Stimulated activated CD8-positive, alpha-beta memory T cell treated with anti-CD3 and anti-CD28 coated beads, Interleukin-4, amount 100 ng/mL, for 24 hours (primary cell): ENCODE data around the gene LRRC4C.

Source experiments
- DNase-seq: peaks from one replicate; pipeline ENCODE4 v3.0.0-alpha.2; 2020; ENCODE audit warnings: low read depth

Gene LRRC4C

DNA sequence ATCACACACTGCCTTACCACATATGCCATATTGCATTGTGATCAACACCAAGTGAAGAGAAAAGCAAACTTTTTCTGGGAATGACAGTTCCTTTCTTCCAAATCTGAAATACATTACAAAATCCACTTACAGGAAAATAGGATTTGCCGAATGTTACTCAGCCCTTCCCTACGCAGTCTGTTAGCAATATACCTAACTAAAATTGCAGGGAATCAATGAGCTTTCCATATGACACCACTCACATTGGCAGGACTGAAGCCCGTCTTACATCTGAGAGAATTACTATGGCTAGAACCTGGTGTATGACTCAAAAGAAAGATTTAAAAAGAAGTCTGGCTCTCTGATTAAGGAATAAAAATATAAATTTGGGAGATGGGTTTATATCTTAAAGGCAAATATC, 136.0 kb downstream of the LRRC4C start:
- no peak for DNase-seq

DNA sequence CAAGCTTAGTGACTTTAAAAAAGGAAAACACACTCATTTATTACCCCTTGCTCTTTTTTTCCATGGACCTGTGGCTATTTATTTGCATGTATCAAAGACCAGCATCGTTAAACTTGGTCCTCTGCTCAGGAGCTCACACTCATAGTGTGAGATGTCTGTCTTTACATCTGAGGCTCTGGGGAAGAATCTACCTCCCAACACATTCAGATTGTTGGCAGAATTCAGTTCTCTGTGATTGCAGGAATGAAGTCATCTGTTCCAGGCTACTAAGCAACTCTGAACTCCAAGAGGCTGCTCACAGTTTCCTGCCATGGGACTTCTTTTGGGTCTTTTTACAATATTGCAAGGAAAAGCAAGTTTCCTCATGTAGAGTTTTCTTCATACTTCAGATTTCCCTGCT, 138.8 kb downstream of the LRRC4C start:
- DNase-seq, result no peak

DNA sequence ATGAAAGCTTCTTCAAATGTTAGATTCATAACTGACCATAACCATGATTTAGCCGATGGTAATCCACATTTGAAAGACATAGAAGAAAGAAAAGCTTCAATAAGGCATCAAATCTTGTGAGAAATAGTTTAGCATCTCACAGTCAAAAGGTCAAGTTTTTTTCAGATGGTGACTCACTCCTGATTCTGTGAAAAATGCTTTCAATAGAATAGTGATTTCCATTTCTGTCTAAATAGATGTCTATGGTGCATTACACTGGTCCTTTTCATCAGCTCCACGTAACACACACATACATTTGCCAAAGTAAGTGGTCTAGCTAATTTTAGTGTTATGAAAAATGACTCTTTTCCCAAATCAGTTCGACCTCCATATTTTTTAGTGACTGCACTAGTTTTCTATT, 139.2 kb downstream of the LRRC4C start:
- DNase-seq, result no peak

DNA sequence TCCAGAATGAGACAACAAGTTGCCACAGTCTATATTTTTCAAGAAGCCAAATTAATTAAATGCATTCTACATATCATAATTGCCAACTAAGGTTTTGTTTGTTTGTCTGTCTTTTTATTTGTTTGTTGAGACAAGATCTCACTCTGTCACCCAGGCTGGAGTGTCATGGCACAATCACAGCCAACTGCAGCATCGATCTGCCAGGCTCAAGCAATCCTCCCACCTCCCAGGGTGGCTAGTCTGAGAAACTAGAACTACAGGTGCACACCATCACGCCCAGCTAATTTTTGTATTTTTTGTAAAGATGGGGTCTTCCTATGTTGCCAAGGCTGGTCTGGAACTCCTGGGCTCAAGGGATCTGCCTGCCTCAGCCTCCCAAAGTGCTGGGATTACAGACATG, 140.0 kb downstream of the LRRC4C start:
- no peak for DNase-seq

DNA sequence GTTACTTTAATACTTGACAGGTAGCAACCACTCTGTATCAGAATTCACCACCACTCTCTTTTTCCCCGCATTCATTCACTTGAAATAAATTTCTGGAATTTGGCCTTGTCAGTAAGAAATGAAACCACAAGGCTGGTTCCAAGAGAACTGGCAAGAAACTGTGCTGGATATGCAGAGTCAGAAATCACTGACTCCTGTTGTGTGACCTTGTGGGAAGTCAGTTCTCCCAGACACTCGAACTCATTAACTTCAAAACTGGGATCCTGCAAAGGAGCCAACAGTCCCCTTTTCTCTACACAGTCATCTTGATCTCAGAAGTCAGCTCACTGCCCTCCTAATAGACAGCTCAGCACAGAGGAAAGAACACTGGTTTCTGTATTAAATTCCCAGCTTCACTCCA, 142.7 kb downstream of the LRRC4C start:
- no peak for DNase-seq

DNA sequence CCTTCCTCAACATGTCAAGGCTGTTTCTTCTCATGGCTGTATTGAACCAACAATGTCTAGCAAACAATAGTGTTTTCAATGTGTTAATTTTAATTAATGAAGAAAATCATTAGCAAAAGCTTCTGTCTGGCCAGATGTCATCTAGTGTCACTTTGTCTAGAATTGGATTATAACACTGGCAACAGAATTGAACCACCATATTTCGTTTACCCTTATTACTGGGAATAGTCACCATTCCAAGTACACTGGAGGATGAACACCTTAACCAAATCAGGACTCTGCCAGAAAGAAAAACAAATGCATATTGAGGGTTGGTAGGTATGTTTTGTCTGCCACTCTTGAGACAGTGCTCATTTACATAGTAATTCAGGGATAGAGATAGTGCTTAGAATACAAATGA, 146.2 kb downstream of the LRRC4C start:
- no peak for DNase-seq

DNA sequence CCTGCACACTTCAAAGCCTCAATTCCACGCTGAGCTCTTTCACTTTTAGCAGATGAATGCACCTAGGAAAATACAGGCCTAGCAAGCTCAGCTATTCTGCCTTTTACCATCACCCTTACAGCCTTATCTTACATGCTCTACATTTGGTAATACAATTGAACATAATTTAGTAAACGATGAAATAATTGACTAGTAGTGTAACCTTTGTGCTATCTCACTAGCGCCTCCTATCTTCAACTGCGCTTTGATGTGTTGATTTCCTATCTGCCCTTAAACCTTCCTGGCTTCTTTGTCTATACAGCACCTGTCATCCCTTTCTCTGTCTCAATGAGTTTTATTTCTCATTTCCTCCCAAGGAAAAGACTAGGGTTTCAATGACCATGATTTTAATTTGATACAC, 149.7 kb downstream of the LRRC4C start:
- no peak for DNase-seq

DNA sequence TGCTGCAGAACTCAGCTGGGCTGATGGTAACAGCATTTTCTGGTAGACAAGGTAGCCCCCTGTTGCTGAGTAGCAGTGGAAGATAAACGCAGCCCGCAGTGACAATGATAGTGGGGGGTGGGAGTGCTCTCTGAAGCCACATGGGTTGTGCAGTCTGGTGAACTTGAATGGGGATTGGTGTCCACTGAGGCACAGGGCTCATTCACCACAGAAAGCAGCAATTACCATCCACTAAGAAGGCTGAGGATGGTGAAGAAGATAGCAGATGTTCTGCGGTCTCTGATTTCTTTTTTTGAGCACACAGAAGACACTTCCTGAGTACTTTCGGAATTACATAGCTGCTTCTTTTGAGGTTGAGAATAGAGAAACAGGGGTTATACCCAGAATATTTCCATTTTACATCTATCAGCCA, 150.3 kb downstream of the LRRC4C start:
- no peak for DNase-seq

DNA sequence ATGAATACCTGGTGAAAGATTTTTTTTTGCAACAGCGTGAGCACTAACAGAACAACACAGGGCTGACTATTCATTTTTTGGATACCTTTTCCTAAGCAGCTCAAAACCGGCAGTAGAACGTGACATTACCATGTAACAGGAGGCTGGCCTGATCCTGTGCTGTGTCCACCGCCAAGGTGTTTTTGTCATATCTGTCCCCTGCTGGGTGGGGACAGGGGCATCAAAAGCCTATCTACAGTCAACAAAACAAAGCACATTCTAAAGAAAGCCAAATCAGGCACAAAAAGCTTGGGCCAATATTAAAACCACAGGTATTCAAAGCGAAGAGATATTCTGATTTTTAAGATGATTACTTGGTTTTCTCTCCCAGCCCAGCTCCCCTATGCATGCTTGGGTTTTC, 151.2 kb downstream of the LRRC4C start:
- DNase-seq, result no peak

DNA sequence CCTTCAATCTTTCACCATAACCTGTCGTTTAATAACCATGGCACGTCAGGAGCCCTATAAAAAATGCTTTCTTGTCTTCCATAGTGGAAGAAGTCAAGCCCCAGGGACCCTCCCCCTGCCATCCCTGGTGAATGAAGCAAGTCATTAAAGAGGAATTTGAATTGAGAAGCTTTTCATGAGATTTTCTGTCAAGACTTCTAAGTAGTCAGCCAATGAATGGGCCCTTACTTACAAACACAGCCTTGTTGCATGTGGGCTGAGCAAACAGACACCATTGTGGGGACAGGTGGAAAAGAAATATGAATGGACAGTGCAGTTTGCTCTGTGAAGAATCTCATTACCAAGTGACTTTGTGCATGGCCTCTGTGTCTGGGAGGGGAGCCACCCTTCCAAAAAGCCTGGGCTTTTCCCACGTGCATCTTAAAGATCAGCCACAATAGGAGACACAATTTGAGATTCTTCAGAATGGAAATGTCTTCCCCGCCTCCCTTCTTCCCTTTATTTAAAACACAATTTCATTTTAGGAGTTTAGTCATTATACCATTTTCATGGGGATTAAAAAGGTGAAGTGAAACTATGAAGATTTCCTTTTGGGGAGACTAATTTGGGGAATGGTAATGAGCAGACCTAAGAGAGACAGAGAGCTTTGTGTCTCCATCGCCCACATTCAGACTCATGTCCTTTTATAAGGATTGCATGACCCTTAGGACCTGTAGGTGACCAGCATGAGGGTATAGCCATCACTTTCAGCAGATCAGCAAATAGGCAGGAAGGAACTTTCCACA, 152.0 kb downstream of the LRRC4C start:
- DNase-seq, result no peak

DNA sequence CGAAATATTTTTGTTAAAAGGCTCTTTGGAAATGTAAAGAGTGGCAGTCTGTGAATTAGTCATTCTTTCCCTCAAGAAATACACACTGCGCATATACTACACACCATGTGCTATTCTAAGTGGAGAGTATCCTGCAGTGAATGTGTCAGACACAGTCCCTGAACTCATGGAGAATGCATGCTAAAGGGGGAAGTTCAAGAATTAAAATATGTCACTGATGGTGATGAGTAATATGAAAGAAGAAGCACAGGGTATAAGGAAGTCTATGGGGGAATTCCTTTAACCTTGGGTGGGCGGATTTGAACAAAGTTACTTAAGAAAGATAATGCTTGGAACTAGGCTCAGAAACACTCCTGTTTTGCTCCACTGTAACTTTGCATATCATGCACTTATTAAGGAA, 153.0 kb downstream of the LRRC4C start:
- DNase-seq, result no peak

DNA sequence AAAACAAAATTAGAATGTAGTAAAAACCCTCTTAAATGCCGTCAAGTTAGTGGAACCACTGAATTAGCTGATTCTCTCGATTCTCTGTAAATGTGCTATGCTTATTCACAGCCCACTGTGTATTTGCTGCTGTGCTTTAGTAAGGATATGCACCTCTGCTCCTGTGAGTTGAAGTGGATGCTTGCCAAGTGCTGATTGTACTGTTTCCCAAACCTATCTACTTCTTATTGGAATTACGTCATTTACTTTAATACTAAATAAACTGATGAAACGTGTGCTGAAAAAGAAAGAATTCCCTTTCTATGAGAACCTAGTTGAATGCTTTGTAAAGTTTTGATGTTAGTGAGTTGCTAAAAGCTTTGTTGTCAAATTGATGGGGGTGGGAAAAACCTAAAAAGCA, 158.4 kb downstream of the LRRC4C start:
- DNase-seq, result no peak

DNA sequence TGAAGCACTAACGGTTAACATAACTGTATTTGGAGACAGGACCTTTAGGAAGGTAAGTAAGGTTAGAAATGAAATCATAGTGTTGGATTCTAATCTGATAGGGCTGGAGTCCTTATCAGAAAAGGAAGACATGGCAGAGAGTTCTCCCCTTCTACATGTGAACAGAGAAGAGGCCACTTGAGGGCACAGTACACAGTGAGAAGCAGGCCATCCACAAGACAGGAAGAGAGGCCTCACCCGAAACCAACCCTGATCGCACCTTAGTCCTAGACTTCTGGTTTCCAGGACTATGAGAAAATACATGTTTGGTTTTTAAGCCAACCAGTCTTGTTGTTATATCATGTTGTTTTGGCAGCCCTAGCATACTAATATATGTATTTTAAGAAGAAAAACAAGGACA, 170.0 kb downstream of the LRRC4C start:
- DNase-seq, result no peak

DNA sequence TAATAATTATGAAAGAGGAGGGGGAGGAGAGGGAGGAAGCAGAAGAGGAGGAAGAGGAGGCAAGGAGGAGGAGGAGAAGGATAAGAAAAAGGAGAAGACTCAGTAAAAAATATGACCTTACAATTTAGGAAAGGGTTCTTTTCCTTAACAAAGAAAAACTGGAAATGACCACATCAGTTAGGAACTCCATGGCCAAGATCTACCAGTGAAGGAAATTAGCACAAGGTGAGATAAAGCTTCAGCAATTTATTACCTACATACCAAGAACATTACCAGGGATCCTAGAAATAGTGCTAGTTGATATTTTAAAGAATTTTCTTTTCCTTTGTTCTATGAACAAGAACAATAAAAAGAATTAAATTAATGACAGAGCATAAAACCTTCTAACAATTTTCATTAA, 172.7 kb downstream of the LRRC4C start:
- DNase-seq, result no peak

DNA sequence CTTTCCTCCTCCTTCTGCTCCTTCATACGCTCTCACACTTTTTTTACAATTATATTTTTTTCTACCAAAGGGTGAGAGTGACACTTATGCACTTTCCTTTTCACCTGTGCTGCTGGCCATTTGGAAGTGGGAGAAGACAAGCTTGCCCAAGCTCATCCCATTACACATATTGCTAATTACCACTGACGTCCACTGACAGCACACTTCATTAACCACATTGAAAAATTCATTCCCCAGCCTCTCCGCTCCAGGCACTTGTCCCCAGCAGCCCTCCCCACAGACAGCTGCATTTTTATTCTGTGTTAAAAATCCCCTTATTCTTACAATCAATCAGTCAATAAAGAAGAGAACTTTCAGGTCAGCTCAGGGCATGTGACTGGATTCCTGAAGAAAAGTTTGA, 175.1 kb downstream of the LRRC4C start:
- no peak for DNase-seq

DNA sequence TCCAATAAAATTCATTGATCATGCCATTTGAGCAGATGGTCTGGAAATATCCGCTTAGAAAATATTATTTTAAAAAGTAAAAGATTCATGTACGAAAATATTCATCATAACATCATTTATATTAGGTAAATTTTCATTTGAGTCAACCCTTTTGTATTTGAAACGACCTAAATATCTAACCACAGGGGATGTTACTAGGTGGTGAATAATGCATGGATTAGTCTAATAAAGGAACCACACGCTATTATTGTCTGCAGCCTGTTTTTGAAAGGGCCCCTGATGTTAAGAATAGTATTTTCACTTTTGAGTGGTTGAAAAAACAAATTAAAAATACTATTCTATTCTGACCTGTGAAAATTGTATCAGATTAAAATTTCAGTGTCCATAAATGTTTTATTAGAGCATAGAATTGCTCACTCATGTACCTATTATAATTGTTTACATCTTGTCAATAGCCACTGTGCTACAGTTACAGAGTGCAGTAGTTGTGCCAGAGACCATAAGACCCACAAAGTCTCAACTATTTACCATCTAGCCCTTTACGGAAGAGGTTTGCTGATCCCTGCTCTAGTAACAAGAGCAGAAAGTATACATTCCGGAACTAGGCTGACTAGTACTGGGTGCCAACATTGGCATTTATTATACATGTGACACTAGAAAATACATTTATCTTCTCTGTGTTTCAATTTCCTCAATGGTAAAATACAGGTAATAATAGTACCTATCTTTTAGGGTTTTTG, 176.1 kb downstream of the LRRC4C start:
- DNase-seq, result no peak

DNA sequence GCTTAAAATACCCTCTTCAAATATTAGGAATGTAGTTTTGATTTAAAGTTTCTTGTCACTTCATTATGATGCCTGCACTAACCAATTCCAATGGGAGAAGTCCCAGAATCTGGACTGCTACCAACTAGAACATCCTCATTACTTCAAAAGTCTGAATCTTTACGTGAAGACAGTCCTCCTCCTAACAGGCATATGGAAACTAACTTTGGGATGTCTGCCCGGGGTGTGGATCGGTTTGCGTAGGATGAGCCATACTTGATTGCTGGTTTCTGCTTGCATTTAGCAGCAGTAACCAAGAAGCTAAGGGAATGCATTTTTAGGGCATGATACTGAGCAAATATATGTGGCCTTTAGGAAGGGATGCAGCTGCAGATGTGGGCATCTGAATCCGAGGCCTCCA, 177.1 kb downstream of the LRRC4C start:
- no peak for DNase-seq

DNA sequence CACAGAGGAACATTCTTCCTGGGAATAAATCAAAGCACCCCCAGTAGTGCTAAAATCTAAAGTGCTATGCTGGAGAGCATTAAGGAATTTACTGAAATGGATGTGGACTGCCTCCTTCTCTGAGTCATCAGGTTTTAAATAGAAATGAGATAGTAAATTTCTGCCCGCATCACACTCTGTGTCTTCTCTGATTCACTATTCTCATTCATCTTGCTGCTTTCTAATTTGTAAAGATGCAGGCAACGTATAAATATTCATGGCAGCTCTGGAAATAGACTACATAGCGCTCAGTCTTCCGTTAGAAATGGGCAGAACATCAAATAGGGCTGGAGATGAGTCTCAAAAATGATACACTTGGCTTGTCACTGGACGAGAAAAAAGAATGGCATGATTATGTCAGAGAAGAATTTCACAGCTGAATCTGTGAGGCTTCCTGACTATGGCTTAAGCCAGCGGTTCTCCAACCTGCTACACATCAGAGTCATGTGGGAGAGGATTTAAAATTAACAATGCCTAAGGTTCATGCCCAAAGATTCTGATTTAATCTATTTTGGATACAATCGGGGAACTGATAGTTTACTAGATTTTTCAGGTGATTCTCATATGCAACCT, 178.2 kb downstream of the LRRC4C start:
- DNase-seq, result no peak

DNA sequence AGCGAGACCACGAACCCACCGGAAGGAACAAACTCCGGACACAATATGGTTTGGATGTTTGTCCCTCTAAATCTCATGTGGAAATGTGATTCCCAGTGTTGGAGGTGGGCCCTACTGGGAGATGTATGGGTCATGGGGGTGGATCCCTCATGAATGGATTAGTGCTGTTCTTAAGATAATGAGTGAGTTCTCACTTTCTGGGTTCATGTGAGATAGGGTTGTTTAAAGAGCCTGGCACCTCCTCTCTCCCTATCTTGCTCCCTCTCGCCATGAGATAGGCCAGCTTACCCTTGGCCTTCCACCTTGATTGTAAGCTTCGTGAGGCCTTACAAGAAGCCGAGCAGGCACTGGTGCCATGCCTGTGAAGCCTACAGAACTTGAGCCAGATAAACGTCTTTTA, 184.6 kb downstream of the LRRC4C start:
- DNase-seq, result no peak

DNA sequence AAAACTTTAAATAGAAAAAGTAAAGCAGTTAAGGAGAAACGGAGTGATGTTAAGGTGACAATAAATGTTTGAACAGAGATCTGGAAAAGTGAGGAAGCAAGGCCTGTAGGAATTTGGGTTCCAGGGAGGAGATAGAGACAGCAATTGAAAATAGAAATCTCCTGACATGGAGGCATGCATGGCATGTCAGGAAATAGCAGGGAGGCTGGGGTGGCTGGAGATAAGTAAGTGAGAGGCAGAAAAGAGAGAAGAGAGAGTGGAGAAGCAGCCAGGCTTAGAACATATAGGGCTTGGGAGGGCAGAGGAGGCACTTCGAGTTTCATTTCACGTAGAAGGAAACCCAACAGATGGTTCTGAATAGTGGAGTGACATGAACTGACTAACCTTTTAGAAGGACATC, 185.5 kb downstream of the LRRC4C start:
- no peak for DNase-seq

DNA sequence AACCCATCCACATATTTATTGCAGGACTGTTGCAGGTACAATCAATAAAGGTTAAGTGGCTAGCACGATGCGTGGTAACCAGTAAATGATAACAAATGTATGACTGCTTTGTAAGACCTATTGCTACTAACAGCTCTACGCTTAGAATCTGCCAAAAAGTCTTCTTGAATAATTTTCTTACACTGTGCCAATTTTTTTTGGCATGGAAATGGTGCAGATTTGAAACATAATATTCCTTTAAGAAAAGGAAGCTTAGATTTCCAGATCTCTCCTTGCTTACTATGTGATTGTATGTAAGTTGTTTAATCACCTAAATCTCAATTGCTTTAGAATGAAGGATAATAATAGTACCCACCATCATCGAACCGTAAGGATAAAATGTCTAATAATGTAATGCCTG, 192.0 kb downstream of the LRRC4C start:
- no peak for DNase-seq

DNA sequence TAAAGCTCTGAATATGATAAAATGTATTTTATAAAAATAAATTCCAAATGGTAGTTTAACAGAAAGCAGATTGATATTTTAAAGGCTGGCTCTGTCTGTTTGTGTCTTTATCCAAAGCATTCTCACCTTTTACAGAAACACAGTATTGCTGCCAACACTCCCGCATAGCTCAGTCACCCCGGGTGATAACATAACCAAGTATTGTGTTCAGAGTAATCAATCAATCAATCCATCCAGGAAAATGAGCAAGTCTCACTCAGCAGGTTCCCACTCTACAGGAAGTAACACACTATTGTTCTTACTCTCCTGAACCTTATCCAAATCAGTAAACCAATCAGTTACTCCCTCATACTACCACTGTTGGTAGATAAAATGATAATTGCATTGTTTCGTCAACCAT, 203.4 kb downstream of the LRRC4C start:
- DNase-seq, result no peak

DNA sequence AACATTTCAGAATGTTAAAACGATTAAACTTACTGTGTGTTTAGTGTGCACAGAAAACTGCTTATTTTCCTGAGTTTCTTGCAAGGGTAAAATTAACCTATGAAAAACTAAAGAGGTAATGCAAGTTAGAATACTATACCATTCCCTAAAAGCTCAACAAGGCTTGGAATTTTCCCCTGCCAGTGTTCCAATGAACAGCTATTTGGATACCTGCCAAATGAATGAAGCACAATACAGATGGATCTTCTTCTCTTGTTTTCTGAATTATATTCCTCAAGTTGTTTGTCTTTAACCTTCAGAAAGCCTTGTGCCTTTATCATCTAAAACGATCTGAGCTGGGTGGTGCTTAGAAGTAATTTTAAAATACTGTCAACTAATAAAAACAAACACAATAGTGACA, 204.5 kb downstream of the LRRC4C start:
- DNase-seq, result no peak
